Measurements from ENCODE around the gene UQCR11.

The UQCR11 gene

GRCh38 chr19:1647501-1648458 is 42.5 kb upstream of the UQCR11 start:
- Histone ChIP-seq H4K20me1 (ENCODE audit: insufficient read depth, low read length) (peaks cover 82% of the 10 kb centered on the region), H3K79me2 (ENCODE audit: insufficient read depth, low read length) (peaks cover 94% of the 10 kb centered on the region), H3K4me2 (ENCODE audit: insufficient read depth, low read length) (no peak overlapping the region), H3K36me3 (ENCODE audit: insufficient read depth, low read length) (peaks cover 75% of the 10 kb centered on the region), H3K4me3 (ENCODE audit: low read depth in 1 of 2, low read length in 2 of 2) (no peak overlapping the region), H3K27me3 (ENCODE audit: insufficient read depth, low read length, poor library complexity) (no peaks in the 10 kb centered on the region), H3K27ac (ENCODE audit: low read length) (no peak overlapping the region; the same call in 1 of the 2 replicates), H3K9me3 (ENCODE audit: insufficient read depth, low read length, severe bottlenecking) (no peaks in the 10 kb centered on the region), H2AFZ (ENCODE audit: low read depth, low read length) (no peak overlapping the region), H3K9ac (ENCODE audit: low read depth, low read length) (no peak overlapping the region), H3K4me1 (ENCODE audit: insufficient read depth, low read length) (peaks cover 18% of the 10 kb centered on the region)
- TF ChIP-seq EZH2 (IDR thresholded peaks at IDR 0.05; ENCODE audit: borderline replicate concordance, low read depth, low read length, severe bottlenecking) (no peak), CTCF (IDR thresholded peaks at IDR 0.05; ENCODE audit: borderline replicate concordance, extremely low read depth, low read length, poor library complexity, severe bottlenecking) (no peak)
- no peak for DNase-seq
- ATAC-seq (ENCODE audit: insufficient read depth, low read depth) = no peak

GRCh38 chr19:1646659-1647453 is 41.6 kb upstream of the UQCR11 start:
- Histone ChIP-seq H4K20me1 (ENCODE audit: insufficient read depth, low read length) (peaks cover 92% of the 10 kb centered on the region), H2AFZ (ENCODE audit: low read depth, low read length) (no peak overlapping the region), H3K27me3 (ENCODE audit: insufficient read depth, low read length, poor library complexity) (no peaks in the 10 kb centered on the region), H3K4me3 (ENCODE audit: low read depth in 1 of 2, low read length in 2 of 2) (no peak overlapping the region), H3K9me3 (ENCODE audit: insufficient read depth, low read length, severe bottlenecking) (no peaks in the 10 kb centered on the region), H3K27ac (ENCODE audit: low read length) (no peak overlapping the region), H3K4me1 (ENCODE audit: insufficient read depth, low read length) (peaks cover 18% of the 10 kb centered on the region), H3K36me3 (ENCODE audit: insufficient read depth, low read length) (peaks cover 84% of the 10 kb centered on the region), H3K4me2 (ENCODE audit: insufficient read depth, low read length) (no peak overlapping the region), H3K9ac (ENCODE audit: low read depth, low read length) (no peak overlapping the region), H3K79me2 (ENCODE audit: insufficient read depth, low read length) (peaks cover 100% of the 10 kb centered on the region)
- TF ChIP-seq EZH2 (IDR thresholded peaks at IDR 0.05; ENCODE audit: borderline replicate concordance, low read depth, low read length, severe bottlenecking) (no peak), CTCF (IDR thresholded peaks at IDR 0.05; ENCODE audit: borderline replicate concordance, extremely low read depth, low read length, poor library complexity, severe bottlenecking) (no peak)
- ATAC-seq (ENCODE audit: insufficient read depth, low read depth) (no peak), DNase-seq (no peak)

GRCh38 chr19:1646149-1646548 is 40.9 kb upstream of the UQCR11 start:
- peaks cover 100% of the 10 kb centered on the region for H3K79me2 ChIP-seq (ENCODE audit: insufficient read depth, low read length)
- H4K20me1 ChIP-seq (ENCODE audit: insufficient read depth, low read length) = peaks cover 96% of the 10 kb centered on the region
- ATAC-seq (ENCODE audit: insufficient read depth, low read depth) = no peak

More at GRCh38 chr19:1646149-1646548, 40.9 kb upstream of the UQCR11 start:
- Histone ChIP-seq H3K9me3 (ENCODE audit: insufficient read depth, low read length, severe bottlenecking) (no peaks in the 10 kb centered on the region), H3K4me1 (ENCODE audit: insufficient read depth, low read length) (peaks cover 18% of the 10 kb centered on the region), H3K36me3 (ENCODE audit: insufficient read depth, low read length) (peaks cover 91% of the 10 kb centered on the region), H3K27me3 (ENCODE audit: insufficient read depth, low read length, poor library complexity) (no peaks in the 10 kb centered on the region), H3K4me2 (ENCODE audit: insufficient read depth, low read length) (no peak overlapping the region), H3K27ac (ENCODE audit: low read length) (no peak overlapping the region), H3K4me3 (ENCODE audit: low read depth in 1 of 2, low read length in 2 of 2) (no peak overlapping the region), H2AFZ (ENCODE audit: low read depth, low read length) (no peak overlapping the region), H3K9ac (ENCODE audit: low read depth, low read length) (no peak overlapping the region)
- no peak for DNase-seq
- no peak for TF ChIP-seq CTCF (IDR thresholded peaks at IDR 0.05; ENCODE audit: borderline replicate concordance, extremely low read depth, low read length, poor library complexity, severe bottlenecking)

All from DND-41 (cell line).